ENCODE data around the gene TAS1R1.

The TAS1R1 gene

GRCh38 chr1:6574818-6575217 is 19.7 kb downstream of the TAS1R1 start:
- DNase-seq: no peak

- no peak for DNase-seq
These were observed 22.9 kb downstream of the TAS1R1 start for GRCh38 chr1:6577831-6578525.

DNA sequence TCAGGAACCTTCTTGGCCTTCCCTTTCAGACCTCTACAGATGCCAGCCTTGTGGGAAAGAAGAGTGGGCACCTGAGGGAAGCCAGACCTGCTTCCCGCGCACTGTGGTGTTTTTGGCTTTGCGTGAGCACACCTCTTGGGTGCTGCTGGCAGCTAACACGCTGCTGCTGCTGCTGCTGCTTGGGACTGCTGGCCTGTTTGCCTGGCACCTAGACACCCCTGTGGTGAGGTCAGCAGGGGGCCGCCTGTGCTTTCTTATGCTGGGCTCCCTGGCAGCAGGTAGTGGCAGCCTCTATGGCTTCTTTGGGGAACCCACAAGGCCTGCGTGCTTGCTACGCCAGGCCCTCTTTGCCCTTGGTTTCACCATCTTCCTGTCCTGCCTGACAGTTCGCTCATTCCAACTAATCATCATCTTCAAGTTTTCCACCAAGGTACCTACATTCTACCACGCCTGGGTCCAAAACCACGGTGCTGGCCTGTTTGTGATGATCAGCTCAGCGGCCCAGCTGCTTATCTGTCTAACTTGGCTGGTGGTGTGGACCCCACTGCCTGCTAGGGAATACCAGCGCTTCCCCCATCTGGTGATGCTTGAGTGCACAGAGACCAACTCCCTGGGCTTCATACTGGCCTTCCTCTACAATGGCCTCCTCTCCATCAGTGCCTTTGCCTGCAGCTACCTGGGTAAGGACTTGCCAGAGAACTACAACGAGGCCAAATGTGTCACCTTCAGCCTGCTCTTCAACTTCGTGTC is 23.7 kb downstream of the TAS1R1 start:
- no peak for DNase-seq

DNA sequence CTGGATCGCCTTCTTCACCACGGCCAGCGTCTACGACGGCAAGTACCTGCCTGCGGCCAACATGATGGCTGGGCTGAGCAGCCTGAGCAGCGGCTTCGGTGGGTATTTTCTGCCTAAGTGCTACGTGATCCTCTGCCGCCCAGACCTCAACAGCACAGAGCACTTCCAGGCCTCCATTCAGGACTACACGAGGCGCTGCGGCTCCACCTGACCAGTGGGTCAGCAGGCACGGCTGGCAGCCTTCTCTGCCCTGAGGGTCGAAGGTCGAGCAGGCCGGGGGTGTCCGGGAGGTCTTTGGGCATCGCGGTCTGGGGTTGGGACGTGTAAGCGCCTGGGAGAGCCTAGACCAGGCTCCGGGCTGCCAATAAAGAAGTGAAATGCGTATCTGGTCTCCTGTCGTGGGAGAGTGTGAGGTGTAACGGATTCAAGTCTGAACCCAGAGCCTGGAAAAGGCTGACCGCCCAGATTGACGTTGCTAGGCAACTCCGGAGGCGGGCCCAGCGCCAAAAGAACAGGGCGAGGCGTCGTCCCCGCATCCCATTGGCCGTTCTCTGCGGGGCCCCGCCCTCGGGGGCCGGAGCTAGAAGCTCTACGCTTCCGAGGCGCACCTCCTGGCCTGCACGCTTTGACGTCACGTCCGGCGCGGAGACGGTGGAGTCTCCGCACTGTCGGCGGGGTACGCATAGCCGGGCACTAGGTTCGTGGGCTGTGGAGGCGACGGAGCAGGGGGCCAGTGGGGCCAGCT is 24.4 kb downstream of the TAS1R1 start, which contains the start of gene ZBTB48:
TSS of gene ZBTB48 (plus strand) at position 621 of the 745 bp plus-strand sequence. CDS start 616 bp downstream, outside the sequence.
- peak; percentile 94 to 97 for DNase-seq

DNA sequence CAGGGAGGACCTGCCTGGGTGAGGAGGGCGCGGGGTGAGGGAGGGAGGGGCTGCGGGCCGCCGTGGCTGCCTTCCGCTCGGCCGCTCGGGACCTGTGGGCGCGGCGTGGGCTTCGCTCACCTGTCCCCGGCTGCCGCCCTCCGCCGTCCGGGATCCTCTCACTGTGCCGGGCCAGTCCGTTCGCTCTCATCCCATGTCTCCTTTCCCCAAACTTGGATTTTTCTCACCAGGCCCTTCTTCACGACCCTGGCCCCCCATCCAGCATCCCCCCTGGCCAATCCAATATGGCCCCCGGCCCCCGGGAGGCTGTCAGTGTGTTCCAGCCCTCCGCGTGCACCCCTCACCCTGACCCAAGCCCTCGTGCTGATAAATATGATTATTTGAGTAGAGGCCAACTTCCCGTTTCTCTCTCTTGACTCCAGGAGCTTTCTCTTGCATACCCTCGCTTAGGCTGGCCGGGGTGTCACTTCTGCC is 25.0 kb downstream of the TAS1R1 start:
- DNase-seq: no peak

DNA sequence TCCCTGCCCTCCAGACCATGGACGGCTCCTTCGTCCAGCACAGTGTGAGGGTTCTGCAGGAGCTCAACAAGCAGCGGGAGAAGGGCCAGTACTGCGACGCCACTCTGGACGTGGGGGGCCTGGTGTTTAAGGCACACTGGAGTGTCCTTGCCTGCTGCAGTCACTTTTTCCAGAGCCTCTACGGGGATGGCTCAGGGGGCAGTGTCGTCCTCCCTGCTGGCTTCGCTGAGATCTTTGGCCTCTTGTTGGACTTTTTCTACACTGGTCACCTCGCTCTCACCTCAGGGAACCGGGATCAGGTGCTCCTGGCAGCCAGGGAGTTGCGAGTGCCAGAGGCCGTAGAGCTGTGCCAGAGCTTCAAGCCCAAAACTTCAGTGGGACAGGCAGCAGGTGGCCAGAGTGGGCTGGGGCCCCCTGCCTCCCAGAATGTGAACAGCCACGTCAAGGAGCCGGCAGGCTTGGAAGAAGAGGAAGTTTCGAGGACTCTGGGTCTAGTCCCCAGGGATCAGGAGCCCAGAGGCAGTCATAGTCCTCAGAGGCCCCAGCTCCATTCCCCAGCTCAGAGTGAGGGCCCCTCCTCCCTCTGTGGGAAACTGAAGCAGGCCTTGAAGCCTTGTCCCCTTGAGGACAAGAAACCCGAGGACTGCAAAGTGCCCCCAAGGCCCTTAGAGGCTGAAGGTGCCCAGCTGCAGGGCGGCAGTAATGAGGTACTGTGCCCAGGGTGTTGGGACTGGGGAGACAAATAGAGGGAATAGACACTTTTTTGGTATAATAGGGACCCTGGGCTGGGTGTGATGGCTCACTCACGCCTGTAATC is 25.7 kb downstream of the TAS1R1 start:
- no peak for DNase-seq

DNA sequence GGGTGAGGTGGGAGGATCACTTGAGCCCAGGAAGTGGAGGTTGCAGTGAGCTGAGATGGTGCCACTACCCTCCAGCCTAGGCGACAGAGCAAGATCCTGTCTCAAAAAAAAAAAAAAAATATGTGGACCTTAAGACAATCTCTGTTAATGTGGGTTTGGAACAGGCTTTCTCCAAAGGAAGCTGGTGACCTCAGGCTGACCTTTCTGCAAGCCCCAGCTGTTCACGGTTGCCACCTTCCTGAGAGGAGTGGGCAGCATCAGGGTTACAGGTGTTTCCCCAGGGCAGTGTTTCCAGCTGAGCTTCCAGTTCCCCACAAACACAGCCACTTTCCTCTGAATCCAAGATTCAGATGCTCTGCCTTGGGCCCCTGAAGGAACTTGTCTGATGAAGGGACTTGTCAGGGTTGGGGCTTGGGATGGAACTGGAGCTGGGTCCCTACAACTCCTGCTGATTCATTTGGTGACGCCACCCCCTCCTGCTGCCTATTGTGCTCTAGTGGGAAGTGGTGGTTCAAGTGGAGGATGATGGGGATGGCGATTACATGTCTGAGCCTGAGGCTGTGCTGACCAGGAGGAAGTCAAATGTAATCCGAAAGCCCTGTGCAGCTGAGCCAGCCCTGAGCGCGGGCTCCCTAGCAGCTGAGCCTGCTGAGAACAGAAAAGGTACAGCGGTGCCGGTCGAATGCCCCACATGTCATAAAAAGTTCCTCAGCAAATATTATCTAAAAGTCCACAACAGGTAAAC is 26.6 kb downstream of the TAS1R1 start:
- DNase-seq: no peak

GRCh38 chr1:6582370-6582769 is 27.3 kb downstream of the TAS1R1 start:
- DNase-seq: no peak

- DNase-seq: no peak
These were observed 29.3 kb downstream of the TAS1R1 start for GRCh38 chr1:6584126-6585080.

DNA sequence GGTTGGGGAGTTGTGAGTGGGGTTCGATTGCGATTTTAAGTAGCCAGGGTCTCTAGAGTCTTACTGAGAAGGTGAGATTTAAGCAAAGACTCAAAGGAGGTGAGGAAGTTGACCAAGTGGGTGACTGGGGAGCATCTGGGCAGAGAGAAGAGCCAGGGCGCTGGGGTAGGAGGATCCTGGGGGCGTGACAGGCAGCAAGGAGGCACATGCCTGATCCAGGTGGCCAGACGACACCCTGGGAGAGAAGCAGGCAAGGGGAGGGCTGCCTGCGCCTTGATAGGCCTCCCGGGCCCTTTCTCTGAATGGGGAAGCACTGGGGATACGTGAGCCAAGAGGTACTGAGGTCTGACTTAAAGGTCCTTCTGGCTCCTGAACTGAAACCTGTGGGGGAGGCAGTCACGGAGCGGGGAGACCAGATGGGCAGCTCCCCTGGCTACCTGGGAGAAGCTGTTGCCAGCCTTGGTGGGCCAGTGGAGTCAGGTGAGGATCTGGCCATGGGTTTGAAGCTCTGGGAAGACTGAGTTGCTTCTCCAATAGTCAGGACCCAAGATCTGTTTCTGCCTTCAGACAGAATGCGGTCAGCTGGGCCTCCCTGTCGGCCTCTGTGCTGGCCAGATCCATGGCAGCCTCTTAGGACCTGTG is 30.1 kb downstream of the TAS1R1 start:
- no peak for DNase-seq

- no peak for DNase-seq
These were observed 30.7 kb downstream of the TAS1R1 start for GRCh38 chr1:6585841-6586240.

DNA sequence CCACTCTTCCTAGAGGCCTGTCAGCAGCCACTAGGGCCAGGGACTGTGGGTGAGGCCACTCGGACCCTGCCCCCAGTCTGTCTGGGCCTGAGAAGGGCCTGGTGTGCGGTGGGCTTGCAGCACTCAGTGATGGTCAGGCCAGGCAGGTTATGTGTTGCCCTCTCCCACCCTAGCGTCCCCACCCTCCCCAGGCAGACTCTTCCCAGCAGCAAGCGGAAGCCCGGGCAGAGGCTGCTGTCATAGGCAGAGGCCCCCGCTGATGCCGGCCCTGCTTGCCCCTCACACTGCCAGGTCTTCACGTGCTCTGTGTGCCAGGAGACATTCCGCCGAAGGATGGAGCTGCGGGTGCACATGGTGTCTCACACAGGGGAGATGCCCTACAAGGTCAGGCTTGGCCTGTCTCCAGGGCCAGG is 31.3 kb downstream of the TAS1R1 start:
- DNase-seq: no peak

GRCh38 chr1:6587261-6588005 is 32.3 kb downstream of the TAS1R1 start:
- peak; percentile 44 to 81 for DNase-seq

- no peak for DNase-seq
These were observed 33.2 kb downstream of the TAS1R1 start for GRCh38 chr1:6588128-6588892.

DNA sequence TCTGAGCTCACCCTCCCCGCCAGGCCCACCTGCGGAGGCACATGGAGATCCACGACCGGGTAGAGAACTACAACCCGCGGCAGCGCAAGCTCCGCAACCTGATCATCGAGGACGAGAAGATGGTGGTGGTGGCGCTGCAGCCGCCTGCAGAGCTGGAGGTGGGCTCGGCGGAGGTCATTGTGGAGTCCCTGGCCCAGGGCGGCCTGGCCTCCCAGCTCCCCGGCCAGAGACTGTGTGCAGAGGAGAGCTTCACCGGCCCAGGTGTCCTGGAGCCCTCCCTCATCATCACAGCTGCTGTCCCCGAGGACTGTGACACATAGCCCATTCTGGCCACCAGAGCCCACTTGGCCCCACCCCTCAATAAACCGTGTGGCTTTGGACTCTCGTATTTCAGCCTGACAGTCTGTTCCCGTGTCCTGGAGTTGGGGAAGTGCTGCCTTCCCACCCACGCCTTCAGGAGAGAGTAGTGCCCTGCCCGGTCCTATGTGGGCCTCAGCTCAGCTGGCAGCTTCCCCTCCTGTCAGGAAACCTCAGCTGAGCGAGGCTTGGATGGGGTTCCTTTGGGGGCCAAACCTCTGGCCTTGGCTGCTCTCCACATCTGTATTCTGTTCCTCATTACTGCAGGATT is 33.9 kb downstream of the TAS1R1 start:
- DNase-seq: no peak

GRCh38 chr1:6590046-6590445 is 34.9 kb downstream of the TAS1R1 start:
- DNase-seq: no peak

GRCh38 chr1:6591222-6591621 is 36.1 kb downstream of the TAS1R1 start:
- no peak for DNase-seq

- no peak for DNase-seq
These were observed 36.5 kb downstream of the TAS1R1 start for GRCh38 chr1:6591644-6592043.

Measured in SHP77 (cell line).